NCI-H2081 treated with DMSO at 0.1 percent for 48 hours (cell line): ENCODE results near the gene ARV1.
"Not testable (repeated sequence)": the region's sequence is repeated elsewhere in the genome, so short reads cannot be mapped to it uniquely, and the experiment has no call there.

ENCODE experiments used
- DNase-seq: peaks from one replicate; lab custom pipeline; 2025; lab: John Stamatoyannopoulos, UW

Gene ARV1

DNA sequence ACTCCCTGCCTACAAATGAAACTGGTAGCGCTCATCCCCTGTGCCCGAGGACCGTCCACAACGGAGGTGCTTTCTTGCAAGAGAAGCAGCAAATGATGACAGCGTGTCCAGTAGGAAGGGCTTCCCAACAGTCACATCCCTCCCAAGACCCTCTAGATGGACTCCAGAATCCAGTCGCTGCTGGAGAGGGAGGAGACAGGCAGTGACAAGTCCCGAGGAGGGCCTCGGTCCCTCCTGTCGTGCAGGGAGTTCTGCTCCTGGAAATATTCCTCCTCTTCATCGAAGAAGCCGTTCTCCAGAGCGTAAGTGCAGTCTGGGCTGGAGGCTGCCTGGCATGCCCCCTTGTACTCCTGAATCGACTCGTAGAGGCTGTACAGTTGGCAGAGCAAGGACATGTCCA is 40.8 kb downstream of the ARV1 start:
- DNase-seq, result no peak

DNA sequence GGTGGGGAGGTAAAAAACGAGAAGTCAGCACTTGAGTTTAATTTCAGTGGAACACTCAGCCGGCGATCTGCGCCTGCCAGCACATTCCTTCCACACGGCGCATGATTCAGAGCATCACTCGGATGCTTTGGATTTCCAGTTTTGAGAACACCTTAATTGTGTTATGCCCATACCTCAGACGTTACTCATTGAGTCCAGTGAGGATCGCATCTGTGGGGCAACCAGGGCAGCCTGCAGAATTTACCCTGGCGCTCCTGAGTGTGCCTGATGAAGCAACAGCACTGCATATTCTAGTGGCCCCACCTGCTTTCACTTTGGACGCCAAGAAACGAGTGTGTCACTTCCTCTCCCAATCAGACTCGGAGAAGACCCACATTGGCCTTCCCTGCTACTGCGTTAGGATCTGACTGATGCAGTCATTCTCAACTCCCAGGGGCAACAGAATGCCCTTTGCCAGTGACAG is 41.3 kb downstream of the ARV1 start:
- no peak for DNase-seq

DNA sequence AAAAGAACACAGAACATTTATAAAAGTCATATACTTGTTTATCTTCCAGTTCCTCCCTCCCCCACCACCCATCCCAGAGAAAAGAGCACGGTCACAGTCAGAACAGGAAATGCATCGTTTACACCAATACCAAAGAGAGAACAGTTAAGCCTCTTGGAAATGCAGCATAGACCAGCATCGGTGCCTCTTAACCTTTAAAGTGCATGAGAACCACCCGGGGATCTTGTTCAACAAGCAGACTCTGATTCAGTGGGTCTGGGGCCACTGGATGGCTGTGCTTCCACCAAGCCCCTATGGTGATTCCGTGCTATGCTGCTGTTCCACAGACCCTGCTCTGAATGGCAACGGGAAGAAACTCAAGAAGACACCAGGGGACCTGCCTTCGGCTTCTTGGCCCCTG is 41.9 kb downstream of the ARV1 start:
- no peak for DNase-seq

DNA sequence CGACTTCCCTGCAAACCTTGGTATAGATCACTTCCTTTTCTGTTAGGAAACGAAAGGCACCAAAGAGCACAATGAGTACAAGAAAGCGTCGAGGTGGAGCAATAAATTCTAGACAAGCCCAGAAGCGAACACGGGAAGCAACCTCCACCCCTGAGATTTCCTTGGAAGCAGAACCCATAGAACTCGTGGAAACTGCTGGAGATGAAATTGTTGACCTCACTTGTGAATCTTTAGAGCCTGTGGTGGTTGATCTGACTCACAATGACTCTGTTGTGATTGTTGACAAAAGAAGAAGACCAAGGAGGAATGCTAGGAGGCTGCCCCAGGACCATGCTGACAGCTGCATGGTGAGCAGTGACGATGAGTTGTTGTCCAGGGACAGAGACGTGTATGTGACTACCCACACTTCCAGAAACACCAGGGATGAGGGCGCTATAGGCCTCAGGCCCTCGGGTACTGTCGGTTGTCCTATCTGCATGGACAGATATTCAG is 42.7 kb downstream of the ARV1 start:
- no peak for DNase-seq

DNA sequence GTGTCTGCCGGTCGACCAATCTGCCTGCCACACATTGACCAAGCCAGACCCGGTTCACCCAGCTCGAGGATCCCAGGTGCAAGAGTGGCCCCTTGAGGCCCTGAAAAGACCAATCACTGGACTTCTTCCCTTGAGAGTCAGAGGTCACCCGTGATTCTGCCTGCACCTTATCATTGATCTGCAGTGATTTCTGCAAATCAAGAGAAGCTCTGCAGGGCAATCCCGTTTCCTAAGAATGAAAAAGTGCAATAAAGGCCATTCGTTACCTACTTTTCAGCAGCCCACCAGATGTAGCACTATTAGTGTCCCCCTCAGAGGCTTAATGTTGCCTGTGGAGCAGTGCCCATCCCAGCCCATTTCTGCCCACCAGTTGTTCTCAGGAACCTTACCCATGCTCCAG is 43.6 kb downstream of the ARV1 start:
- not testable (repeated sequence) for DNase-seq

DNA sequence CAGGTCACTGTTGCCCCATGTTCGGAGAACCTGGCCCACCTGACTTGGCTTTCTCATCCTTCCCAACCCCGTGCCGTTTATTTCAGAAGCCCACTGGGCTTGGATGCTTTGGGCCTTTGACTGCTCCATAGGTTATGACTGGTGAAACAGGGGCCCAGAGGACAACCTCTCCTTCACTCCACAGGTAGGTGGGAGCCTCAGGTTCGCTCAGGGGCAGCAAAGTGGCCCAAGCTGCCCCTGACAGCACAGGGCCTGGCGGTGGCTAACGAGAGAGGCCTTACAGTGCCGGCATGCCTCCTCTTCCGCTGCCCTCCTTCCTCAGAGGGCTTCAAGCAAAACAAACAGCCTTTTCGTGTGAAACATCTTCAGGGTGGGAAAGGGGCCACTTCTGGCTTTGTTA is 44.3 kb downstream of the ARV1 start:
- no peak for DNase-seq

DNA sequence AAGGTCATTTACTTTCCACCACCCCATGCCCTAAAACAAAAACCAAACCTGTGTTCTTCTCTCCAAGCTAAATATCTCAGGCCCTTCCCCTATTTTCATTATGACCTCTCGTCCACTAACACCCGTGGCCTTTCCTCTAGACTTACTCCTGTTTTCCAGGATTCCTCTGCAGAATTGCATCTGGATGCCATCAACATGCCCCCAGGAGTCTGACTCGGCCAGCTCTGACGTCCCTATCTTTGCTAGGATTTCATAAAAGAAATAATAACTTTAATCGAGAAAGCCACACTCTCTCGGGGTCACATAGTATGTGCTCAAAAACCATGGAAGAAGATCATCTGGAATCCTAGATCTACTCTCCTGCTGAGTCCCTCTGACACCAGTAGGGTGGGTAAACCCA is 47.7 kb downstream of the ARV1 start:
- no peak for DNase-seq

DNA sequence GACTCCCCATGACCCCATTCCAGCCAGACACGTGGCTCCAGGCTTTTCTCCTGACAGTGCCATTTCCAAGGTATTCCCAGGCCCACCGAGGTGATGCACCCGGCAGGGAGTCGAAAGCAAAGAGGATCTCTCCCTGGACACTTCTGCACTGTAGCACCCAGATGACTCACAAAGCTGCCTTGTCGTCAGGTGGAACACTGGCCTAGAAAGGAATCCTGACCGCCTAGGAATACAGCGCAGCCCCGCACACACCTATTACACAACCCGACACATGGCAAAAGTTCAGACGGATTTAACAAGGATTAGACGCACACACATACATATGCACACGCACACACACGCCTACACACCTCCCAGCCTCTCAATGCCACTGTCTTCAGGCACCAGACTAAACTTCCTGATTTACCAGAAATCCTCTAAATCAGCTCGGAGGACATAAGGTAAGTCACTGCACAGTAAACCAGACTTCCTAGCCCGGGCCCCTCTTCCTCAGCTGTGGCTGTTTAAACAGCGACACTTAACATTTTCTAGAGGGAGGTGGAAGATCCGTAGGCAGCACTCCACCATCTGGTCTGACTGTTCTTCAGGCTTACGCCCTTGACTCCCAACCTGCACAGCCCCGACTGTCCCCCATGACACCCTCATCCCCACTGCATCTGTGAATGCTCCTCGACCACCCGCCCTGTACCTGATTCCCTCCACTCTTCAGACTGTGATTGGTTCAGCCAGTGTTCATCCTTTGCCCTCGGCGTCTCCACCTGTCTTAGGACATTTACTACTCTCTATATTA is 48.4 kb downstream of the ARV1 start:
- no peak for DNase-seq

DNA sequence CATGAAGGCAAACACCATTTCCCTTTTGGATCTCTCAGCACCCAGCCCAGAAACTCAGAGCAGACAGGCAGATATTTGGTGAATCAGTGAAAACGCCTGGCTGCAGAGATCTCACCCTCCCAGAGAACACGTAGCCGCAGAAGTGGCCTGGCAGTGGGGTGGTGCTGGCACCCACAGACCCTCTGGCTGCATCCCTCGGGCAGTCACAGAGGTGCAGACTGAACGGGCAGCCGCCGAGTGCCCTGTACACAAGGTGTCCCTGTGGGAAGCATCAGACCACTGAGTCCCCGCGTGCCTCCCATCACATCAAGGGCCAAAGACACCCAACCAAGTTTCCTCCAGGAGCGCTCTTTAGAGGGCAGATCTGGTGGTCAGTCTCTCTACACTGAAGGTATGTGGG is 49.1 kb downstream of the ARV1 start:
- DNase-seq, result no peak

DNA sequence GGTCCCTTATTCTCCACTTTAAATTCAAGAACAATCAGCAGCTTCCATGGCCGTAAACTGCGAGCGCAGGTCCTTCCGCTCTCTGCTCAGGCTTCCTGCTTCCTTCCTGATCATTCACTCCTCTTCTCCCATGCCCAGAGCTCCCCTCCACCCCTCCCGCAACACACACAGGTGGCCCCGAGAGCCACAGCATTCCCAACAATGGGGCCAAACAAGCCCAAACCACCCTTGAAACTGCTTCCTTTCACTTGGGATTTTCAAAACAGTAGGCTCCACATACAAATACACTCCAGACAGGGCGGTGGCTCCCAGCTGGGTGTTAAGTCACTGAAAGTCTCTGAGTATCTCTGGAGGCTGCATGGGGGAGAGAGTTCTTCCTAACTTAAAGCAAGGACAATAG is 49.8 kb downstream of the ARV1 start:
- DNase-seq, result no peak

DNA sequence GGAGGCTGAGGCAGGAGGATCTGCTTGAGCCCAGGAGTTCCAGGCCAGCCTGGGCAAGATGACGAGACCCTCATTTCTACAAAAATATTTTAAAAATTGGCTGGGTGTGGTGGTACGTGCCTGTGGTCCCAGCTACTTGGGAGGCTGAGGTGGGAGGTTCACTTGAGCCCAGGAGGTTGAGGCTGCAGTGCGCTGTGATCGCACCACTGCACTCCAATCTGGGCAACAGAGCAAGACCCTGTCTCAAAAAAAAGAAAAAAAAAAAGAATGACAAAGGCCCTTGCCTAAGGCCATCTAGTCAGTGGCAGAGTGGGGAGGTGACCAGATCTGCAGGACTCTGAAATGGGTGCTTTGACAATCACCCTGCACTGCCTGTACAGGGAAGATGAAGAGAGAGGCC is 50.4 kb downstream of the ARV1 start:
- DNase-seq, result not testable (repeated sequence)

DNA sequence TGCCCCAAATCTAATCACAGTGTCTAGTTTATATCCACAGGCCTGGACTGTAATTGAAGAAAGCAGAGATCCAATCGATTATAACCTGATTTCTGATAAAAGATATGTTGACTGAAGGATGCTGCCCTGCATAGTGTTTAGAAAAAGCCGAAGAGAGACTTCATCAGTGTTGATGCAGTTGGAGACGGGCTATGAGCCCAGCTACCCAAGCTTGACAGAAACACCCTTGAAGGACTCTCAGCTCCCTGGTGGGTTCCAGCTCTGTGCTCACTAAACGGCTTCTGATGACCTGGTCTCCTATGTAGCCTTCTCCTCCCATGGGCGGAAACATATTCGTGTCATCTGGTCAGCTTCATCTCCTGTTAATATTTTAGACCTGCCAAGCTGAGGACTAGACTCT is 50.9 kb downstream of the ARV1 start:
- no peak for DNase-seq

DNA sequence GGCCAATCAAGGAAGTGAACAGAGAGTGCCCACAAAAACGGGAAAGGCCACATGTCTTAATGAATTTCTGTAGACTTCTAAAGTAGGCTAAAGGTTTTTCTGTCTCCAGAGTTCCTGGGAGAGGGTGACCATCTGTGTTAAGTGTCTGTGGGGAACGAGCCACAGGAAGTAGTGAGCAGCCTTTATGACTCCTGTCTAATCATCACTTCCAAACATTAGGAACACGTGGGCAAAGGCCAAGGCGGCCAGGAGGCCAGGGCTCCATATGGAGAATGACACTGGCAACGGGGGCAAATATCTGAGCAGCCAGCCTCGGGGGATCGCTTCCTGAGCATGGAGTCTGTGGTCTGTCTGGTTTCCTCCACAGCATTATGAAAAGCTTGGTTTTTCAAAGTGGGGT is 54.1 kb downstream of the ARV1 start:
- no peak for DNase-seq

DNA sequence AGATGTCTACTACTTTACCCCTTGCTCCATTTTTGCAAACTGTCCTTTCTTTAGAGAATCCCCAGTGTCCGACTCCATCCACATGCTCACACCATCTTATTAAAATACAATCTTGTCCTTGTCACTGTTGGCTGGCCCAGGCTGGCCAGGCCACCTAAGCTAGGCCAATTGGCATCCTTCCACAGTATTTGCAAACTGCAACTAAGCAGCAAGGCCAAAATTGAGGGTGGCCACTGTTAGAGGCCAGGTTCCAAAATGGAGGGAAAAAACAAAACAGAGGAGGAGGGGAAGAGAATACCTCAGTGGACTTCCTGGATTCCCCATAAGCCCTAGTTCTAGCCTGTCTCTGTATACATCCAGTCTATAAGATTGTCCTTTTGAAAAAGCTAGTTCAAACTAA is 56.9 kb downstream of the ARV1 start:
- DNase-seq, result no peak

DNA sequence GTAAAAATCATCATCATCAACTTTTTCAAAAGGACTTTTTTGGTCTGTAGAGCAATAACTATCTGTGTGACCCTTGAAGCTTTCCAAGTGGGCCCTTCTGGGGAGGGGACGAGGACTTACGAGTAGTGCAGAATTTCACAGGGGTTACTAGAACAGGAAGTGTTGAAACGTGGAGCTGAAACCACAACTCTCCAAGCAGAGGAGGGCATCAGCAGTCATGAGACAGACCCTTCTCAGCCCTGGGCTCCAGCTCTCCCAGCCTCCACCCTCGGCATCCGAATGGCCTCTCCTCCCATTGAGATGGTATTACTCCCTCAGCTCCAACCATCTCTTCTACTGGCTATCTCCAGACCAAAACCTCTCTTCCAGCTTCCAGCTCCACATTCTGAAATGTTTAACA is 57.5 kb downstream of the ARV1 start:
- DNase-seq, result no peak

DNA sequence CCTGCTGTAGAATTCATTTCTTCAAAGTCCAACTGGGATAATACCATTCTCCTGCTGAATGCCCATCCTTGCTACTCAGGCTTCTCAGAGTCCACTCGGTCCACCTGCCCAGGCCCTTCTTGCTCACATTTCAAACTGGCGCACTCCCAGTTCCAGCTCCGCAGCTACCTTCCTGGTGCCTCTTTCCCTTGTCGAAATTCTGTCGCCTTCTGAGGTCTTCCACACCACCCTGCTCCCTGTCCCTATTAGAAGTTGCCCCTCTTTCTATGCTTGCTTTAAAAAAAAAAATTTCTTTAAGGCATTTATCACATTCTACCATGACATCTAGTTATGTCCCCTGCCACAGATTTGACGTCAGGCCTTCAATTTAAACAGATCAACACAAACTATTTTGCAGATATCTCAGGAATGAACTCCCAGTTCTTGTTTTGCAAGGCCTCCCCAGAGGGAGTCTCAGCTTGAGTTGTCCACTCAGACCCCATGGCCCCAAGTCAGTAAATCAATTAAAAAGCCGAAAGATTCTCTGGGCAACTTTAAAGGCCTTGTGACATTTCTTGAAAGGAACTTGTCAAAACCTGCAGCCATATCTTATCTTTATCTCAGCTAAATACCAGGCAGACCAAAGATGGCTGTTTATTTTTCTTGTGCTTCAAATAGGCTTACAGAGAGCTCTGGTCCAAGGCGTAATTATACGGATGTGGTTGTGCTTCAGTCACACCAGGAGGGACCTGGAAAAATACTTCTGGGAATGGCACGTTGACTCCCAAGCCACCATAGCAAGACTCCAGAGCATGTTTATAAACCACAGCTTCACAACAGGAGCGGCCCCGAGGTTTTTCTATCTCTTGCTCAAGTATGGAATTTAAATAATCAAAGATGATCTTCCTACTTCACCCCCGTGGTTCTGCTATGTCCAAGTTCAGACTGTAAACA is 59.0 kb downstream of the ARV1 start:
- no peak for DNase-seq

DNA sequence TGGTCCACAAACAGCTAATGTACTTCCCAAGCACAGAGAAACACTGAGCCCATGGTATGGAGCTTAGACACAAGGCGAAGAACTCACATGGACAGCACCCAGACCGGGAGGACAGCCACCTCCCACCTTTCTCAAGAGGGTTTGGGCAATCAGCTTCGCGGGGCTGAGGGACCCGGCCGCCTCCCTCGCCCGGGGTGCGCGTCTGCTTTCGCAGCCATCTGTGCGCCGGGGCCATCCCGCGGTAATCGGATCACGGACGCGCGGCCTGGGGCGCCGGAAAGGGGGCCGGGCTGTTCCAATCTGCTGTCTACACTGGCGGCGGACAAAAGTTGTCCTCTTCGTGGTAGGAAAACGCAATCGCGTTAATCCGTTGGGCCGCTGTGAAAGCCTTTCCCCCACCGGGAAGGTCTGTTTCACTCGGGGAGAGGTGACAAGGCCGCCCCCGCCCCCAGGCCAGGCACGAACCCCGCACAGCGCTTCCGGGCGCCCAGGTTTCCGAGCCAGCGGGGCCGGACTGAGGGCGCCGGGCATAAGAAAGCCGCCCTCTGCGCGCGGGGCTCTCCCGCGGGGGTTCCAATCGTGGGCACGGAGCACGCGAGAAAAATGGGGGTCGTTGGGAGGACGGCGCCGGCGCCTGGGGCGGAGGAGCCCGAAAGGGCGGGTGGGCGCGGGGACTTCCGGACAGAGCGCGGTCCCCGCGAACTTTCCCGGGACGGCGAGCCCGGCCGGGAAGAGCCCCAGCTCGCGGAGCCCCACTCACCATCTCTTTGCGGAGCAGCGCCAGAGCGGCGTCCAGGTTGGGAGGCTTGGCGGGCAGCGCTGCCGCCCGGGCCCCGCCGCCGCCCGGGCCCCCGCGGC is 60.5 kb downstream of the ARV1 start:
- no peak for DNase-seq

DNA sequence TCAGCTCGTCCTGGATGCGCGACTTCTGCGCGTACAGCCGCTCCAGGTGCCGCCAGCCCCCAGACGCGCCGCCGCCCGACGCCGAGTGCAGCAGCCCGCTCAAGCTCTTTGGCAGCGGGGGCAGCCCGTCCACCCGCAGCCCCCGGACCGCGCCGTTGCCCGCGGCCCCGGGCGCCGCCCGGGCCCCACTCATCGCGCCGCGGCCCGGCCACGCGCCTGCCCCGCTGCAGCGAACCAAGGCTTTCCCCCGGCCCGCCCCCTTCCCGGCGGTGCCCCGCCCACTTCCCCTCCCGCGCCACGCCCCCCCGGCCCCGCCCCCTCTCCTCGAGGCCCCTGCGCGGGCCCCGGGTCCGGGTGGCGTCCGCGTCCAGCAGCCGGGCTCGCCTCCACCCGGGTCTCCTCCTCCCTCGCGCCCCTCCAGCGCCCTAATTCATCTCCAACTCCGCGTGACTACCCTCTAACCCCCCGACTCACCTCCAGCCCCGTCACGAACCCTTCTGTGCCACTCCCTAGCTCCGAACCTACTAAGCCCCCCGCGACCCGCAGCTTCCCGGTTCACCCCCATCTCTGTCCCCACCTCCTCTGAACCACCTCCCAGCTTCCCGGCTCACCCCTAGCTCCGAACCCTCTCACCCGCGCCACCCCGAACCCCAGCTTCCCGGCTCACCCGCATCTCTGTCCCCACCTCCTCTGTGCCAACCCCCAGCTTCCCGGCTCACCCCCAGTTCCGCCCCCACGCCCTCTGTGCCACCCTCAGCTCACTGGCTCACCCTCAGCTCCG is 61.3 kb downstream of the ARV1 start, which contains the start of gene FAM89A:
FAM89A (minus strand) TSS at position 236 of the 781 bp plus-strand sequence; CDS start at position 193, 43 bp downstream.
- no peak for DNase-seq

DNA sequence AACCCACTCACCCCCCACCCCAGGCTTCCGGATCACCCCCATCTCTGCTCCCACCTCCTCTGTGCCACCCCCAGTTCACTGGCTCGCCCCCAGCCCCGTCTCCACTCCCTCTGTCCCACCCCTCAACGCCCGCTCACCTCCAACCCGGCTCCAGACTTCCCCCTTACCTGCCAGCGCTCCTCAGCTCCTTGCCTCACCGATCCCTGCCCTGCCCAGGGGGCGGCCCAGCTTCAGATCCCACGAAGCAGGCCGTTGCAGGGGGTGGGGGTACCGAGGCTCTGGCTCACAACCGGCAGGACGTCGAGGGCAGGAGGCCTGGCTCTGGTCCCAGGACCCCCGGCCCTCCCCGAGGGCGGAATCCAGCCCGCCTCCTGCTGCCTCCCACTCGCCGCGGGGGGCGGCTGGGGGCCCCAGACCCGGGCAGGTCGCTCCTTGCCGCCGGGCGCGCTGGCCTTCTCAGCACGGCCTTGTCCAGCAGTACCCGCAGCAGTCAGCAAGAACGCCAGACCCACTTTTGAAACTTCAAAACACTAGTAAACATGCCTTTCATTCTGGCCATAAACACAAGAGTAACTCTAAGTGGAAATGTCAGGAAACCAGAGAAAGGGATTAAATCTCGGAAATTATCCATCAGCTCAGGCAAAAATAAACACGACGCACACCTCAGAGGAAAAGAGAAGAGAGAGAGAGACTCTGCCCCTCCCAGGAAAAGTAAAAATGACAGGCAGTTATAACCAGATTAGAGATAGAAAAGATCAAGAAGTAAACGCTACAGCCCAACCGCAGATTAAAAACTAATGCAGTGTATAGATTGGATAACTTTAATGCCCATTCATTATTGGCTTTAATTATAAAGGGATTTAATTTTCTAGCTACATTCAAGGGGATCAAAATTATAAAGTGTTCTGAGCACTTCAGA is 62.2 kb downstream of the ARV1 start:
- no peak for DNase-seq

DNA sequence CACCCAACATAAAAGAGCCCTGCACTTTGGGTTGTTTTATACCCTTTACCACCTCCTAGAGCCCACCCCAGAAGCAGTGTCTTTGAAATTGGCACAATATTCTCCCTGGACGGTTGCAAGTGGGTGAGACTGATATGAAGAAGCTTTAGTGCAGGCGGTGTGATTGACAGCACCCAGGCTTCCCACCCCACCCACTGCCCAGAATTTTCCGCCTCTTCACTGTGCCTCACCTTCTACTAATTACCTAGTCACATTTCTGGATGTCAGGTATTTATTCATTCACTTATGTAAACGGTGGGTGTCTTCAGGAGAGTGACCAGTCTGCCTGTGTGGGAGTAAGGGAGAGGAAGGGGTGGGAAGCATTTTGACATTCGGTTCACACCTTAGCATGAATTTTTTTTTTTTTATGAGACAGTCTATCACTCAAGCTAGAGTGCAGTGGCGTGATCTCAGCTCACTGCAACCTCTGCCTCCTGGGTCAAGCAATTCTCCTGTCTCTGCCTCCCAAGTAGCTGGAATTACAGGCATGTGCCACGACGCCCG is 62.9 kb downstream of the ARV1 start:
- DNase-seq, result no peak
